ENCODE data around the gene ALLC. TPM values are rescaled to one million over a fixed set of nuclear protein-coding genes. Genes with fewer than 3 reads are reported as not detected.

The ALLC gene
- total RNA-seq, 3 donors from 2014 or later: 0.16 TPM; not detected in 2

- intact Hi-C loops (cut with DNase I; ENCODE audit: low total_unique reads): no loop called here
- no peak for DNase-seq (ENCODE audit: low spot score in 2 of 2)
Observed at GRCh38 chr2:3730646-3731045, 72.6 kb downstream of the ALLC start.

GRCh38 chr2:3731829-3732228 lies 73.8 kb downstream of the ALLC start:
- intact Hi-C loops (cut with DNase I; ENCODE audit: low total_unique reads): no loop called here
- H3K9me3 ChIP-seq: no peaks in the 10 kb centered on the region
- H3K36me3 ChIP-seq: no peaks in the 10 kb centered on the region
- H3K27ac ChIP-seq: no peak overlapping the region
- no peak overlapping the region for H3K4me3 ChIP-seq
- TF ChIP-seq POLR2AphosphoS5 (IDR thresholded peaks at IDR 0.05) (no peak), POLR2A (IDR thresholded peaks at IDR 0.05) (no peak), CTCF (IDR thresholded peaks at IDR 0.05) (no peak)
- H3K4me1 ChIP-seq: no peaks in the 10 kb centered on the region
- peaks cover 0 to 5% of the 10 kb centered on the region in 2 donors for H3K27me3 ChIP-seq
- no peak for DNase-seq (ENCODE audit: low spot score in 2 of 2)

More at GRCh38 chr2:3730646-3731045, 72.6 kb downstream of the ALLC start:
- Histone ChIP-seq H3K4me3 (no peak overlapping the region), H3K27me3 (peaks cover 0 to 14% of the 10 kb centered on the region in 2 donors), H3K4me1 (no peaks in the 10 kb centered on the region), H3K27ac (no peak overlapping the region), H3K36me3 (no peaks in the 10 kb centered on the region), H3K9me3 (no peaks in the 10 kb centered on the region)
- TF ChIP-seq POLR2AphosphoS5 (IDR thresholded peaks at IDR 0.05): no peak
- no peak for TF ChIP-seq CTCF (IDR thresholded peaks at IDR 0.05)
- TF ChIP-seq POLR2A (IDR thresholded peaks at IDR 0.05): no peak

GRCh38 chr2:3736112-3736511 lies 78.1 kb downstream of the ALLC start:
- Histone ChIP-seq H3K4me1 (no peaks in the 10 kb centered on the region), H3K36me3 (no peaks in the 10 kb centered on the region), H3K27ac (no peak overlapping the region), H3K27me3 (no peaks in the 10 kb centered on the region), H3K9me3 (no peaks in the 10 kb centered on the region), H3K4me3 (no peak overlapping the region)
- no peak for DNase-seq (ENCODE audit: low spot score in 2 of 2)
- TF ChIP-seq POLR2AphosphoS5 (IDR thresholded peaks at IDR 0.05) (no peak), CTCF (IDR thresholded peaks at IDR 0.05) (no peak), POLR2A (IDR thresholded peaks at IDR 0.05) (no peak)
- intact Hi-C loops (cut with DNase I; ENCODE audit: low total_unique reads): no loop called here

DNA sequence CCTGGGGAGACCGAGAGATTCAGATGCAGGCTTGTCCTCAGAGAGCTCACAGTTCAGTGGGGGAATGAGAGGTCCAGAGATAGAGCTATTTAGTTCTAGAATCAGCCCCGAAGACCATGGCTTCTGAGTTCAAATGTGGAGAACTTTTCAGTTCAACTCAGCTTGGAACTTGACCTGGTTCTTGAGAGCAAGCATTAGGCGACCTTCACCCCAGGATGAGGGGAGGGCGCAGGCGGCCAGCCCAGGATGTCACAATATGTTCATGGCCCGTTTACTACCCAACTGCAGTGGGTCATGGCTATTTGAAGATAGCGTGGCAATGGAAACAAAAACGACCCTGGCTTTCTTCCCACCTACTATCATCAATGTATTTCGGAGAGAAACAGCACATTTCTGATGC lies 79.1 kb downstream of the ALLC start:
- Histone ChIP-seq H3K27me3 (no peaks in the 10 kb centered on the region), H3K4me1 (no peaks in the 10 kb centered on the region), H3K36me3 (no peaks in the 10 kb centered on the region), H3K27ac (no peak overlapping the region), H3K9me3 (no peaks in the 10 kb centered on the region), H3K4me3 (no peak overlapping the region)
- DNase-seq (ENCODE audit: low spot score in 2 of 2): no peak
- intact Hi-C loops (cut with DNase I; ENCODE audit: low total_unique reads): no loop called here
- TF ChIP-seq CTCF (IDR thresholded peaks at IDR 0.05) (no peak), POLR2A (IDR thresholded peaks at IDR 0.05) (no peak), POLR2AphosphoS5 (IDR thresholded peaks at IDR 0.05) (no peak)

DNA sequence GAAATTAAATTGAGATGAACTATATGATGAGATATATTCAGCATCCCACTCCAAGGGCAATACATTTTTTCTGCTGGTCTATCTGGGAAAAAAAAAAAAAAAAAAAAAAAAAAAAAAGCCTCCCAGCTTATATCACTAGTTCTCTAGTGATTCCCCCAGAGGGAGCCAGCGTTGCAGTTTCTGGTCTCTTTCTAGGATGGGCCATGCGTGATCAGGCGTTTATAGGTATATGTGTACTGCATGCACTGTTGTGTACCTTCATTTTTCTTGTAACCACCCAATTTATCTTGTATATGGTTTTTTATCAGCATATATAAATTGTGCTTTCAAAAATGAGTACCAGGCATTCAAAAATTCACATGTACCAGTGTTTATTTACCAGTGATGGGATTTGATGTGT lies 80.5 kb downstream of the ALLC start:
- Histone ChIP-seq H3K4me3 (no peak overlapping the region), H3K27ac (no peak overlapping the region), H3K9me3 (no peaks in the 10 kb centered on the region), H3K4me1 (no peaks in the 10 kb centered on the region), H3K27me3 (no peaks in the 10 kb centered on the region), H3K36me3 (no peaks in the 10 kb centered on the region)
- TF ChIP-seq POLR2A (IDR thresholded peaks at IDR 0.05): no peak
- no peak for TF ChIP-seq POLR2AphosphoS5 (IDR thresholded peaks at IDR 0.05)
- TF ChIP-seq CTCF (IDR thresholded peaks at IDR 0.05): no peak
- intact Hi-C loops (cut with DNase I; ENCODE audit: low total_unique reads): no loop called here
- no peak for DNase-seq (ENCODE audit: low spot score in 2 of 2)
